Prostate gland (tissue), 2 donors: ENCODE data around the gene PTPRK.

Experiments used
- CTCF ChIP-seq, 4 experiments: fragments of 200-600 bp in 2 of 4; fragments of 450-650 bp in 2 of 4; sonication (generic) in 2 of 4; IDR thresholded peaks; 1 replicate in 3 of 4; 2 replicates in 1 of 4; pipeline ENCODE4 v1.5.1; 2016 to 2019; ENCODE audit warnings: antibody characterized with exemption in 4 of 4, mild to moderate bottlenecking in 2 of 4, moderate library complexity in 2 of 4
- POLR2A ChIP-seq: fragments of 450-650 bp; IDR thresholded peaks from one replicate; pipeline ENCODE4 v1.6.1; 2016; ENCODE audit warnings: antibody characterized with exemption, mild to moderate bottlenecking

GRCh38 chr6:127937747-127938146 is 582.7 kb downstream of the PTPRK start:
- TF ChIP-seq CTCF (IDR thresholded peaks at IDR 0.05) (no peak), POLR2A (no peak)
